Endometrium (tissue), 2 donors: ENCODE results near the gene NEAT1.
A peak's percentile ranks its signal among the peaks of the same experiment; 100 is the strongest.

ENCODE experiments used
- FAIRE-seq: peaks from 2 replicates; lab custom pipeline; 2012; peaks lifted over from hg19 to GRCh38; lab: Jason Lieb, UNC
- donor health status: control.
- donor health status: control.

NEAT1 gene

DNA sequence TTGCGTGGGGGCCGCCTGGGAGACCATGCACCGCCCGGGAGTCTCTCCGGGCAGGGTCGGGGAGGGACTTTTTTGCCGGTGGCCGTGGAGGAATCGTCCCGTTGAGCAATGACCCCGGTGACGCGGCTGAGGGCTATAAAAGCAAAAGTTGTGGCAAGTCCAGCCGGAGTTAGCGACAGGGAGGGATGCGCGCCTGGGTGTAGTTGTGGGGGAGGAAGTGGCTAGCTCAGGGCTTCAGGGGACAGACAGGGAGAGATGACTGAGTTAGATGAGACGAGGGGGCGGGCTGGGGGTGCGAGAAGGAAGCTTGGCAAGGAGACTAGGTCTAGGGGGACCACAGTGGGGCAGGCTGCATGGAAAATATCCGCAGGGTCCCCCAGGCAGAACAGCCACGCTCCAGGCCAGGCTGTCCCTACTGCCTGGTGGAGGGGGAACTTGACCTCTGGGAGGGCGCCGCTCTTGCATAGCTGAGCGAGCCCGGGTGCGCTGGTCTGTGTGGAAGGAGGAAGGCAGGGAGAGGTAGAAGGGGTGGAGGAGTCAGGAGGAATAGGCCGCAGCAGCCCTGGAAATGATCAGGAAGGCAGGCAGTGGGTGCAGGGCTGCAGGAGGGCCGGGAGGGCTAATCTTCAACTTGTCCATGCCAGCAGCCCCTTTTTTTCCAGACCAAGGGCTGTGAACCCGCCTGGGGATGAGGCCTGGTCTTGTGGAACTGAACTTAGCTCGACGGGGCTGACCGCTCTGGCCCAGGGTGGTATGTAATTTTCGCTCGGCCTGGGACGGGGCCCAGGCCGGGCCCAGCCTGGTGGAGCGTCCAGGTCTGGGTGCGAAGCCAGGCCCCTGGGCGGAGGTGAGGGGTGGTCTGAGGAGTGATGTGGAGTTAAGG, at the start of gene NEAT1:
TSS of gene NEAT1 (plus strand) at position 166 of the 883 bp plus-strand sequence.
- FAIRE-seq, result no peak

GRCh38 chr11:65373839-65374580, 48.6 kb upstream of the NEAT1 start:
- no peak for FAIRE-seq

GRCh38 chr11:65375012-65375411, 47.6 kb upstream of the NEAT1 start:
- no peak for FAIRE-seq

DNA sequence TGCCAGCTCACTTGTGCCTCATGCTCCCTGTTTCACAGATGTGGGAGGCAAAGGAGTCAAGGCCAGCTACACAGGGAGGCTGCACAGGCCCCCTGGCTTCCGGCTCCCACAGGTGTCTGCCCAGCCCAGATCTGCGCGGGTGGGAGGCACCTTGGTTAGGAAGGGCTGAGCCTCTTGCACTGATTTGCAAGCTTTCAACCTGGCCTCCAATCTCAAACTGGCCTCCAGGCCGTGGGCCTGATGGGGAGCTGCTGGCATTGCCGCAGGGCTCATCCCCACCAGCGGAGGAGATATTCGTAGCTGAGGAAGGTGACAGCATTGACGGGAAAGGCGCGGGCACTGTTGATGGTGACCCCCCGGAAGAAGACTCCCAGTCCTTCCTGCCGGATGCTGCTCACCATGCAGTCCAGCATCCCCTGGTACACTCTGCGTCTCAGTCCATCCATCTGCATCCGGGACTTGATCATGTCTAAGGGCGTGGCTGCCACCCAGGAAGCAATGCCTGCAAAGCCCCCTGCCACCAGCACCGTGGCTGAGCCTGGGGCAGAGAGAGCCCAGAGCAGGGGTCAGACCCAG, 46.4 kb upstream of the NEAT1 start:
- no peak for FAIRE-seq

DNA sequence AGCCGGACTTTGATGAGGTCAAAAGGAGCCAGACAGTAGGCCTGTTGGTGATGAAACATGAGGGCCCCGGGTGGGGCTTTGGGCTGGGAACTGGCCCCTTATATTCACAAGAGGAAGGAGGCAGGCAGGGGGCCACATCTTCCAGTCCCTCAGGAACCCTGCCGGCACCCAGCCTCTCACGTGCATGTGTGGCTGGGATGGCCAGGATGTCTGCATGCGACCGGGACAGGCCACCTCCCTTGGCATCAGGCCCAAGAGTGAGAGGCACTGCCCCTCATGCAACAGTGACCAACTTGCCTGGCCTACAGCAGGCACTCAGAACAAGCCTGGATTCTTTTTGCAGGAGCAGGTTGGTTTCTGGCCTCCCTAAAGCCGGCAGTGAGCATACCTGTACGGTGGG, 45.6 kb upstream of the NEAT1 start:
- FAIRE-seq, result no peak

- FAIRE-seq, result no peak
Observed at GRCh38 chr11:65377777-65378176, 44.8 kb upstream of the NEAT1 start.

DNA sequence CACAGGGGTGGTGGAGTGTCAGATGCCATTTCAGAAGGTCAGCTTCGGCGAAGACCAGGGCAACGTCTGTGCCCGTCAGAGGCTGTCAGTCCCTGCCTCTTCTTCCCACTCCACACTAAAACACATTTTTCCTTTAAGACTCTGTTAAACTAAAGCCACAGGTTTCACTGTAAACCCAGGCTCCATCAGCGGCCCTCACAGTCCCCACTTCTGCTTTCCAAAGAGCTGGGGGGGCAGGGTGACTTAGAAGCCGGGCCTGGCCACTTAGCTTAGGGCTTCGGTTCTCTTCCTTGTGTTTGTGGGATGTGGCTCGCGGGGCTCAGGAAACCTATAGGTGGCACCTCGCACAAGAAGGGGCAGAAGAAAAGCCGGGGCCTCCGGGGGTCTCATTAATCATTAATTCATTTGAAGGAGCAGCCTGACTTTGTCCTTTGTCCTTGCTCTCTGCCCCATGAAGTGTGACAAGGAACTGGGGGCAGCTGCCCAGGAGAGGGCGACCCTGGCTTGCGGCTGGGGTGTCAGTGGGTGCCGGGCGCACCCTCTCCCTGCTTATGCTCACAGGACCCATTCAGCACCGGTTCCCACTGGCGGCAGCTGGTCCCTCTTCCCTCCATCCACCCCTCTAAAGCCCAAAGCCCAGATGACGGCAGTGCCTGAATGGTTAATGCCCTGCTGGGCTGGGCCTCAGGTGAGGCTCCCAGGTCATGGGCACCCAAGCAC, 44.2 kb upstream of the NEAT1 start:
- no peak for FAIRE-seq

GRCh38 chr11:65378928-65379638, 43.5 kb upstream of the NEAT1 start:
- no peak for FAIRE-seq

DNA sequence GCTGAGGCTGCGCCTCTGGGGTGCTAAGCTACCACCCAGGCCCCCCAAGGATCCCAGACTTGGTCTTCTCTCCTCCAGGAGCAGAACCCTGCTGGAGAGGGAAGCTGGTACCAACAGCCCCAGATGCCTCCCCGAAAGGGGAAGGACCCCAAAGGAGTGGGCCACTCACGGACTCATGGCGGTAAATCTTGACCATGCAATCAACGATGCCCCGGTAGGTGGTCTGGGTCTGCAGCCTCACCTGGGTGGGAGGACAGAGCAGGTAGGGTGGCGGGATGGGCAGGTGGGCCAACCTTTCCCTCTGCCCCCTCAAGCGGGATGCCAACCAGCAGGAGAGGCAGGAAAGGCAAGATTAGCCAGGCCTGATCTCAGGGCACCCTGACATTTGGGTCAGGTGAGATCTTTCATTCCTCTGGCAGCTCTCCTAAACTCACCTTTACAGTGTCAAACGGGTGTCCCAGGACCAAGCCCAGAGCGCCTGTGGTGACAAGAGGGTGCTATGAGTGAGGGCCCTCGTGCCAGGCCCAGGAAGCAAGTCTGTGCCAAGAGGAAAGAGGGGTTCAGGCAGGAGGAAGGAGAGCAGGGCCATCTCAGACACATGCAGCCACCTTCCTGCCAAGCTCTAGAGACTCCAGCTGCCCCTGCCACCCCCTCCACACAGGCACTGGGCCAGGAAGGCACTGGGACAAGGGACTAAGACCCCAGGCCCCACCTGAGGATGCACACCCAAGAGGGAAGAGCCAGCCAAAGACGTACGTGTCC, 42.7 kb upstream of the NEAT1 start:
- no peak for FAIRE-seq

- no peak for FAIRE-seq
Observed at GRCh38 chr11:65380460-65381119, 42.0 kb upstream of the NEAT1 start.

DNA sequence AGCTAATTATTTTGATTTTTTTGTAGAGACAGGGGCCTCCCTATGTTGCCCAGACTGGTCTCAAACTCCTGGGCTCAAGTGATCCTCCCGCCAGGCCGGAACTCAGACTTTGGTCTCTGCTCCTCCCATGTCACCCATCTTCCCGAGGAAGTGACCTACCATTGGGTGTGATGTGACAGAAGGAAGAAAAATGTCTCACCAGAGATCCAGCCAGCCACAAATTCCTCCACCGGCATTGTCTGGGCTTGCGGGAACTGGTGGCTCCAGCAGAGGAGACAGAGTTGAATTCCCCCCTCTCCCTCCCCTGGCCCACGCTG, 40.9 kb upstream of the NEAT1 start:
- no peak for FAIRE-seq

GRCh38 chr11:65382033-65382803, 40.4 kb upstream of the NEAT1 start, which contains the start of gene SLC25A45:
Gene SLC25A45 (minus strand): TSS chr11:65382646. CDS start chr11:65381951, 695 bp downstream.
- peak; percentile 92 for FAIRE-seq

GRCh38 chr11:65382804-65383368, 39.7 kb upstream of the NEAT1 start:
- FAIRE-seq, result no peak

DNA sequence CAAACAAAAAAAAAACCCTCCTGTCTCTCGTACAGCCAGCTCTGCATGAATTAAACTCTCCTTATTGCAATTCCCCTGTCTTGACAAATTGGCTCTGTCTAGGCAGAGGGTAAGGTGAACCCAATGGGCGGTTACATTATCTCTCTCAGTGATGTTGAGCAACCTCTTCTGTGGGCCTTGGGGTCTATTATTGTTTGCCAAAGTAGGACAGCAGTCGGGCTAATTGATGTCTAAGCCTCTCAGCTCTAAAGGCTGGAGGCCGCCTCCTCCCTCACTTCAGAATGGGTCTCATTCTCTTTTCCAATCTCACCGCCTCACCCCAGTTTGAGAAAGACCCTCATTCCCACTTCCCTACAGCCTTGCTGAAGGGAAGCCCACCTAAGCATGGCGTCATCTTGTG, 38.8 kb upstream of the NEAT1 start:
- no peak for FAIRE-seq

DNA sequence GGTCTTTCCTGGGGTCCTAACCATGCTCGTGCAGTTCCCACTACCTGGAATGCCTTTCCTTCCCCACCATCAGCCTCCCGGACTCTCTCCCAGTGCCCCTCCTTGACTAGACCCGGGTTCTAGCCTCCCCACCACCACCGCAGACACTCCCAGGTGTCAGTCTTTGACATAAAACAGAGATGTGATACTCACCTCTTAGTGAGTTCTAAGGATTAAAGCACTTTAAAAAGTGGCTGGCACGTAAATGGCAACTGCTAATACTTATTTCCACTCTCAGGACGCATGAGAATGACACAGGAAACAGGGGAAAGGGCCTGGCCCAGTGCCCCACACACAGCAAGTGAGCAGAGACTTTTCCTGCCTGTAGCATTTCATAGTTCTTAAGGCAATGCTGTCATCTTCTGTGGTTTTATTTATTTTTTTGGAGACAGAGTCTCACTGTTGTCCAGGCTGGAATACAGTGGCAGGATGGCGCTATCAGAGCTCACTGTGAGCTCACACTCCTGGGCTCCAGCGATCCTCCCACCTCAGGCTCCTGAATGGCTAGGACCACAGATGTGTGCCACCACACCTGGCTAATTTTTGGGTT, 38.2 kb upstream of the NEAT1 start:
- no peak for FAIRE-seq

GRCh38 chr11:65386307-65387140, 36.1 kb upstream of the NEAT1 start, which contains the start of gene FRMD8:
Gene FRMD8 (plus strand): TSS chr11:65386637. CDS start chr11:65387037, 400 bp downstream.
- FAIRE-seq, result no peak

- no peak for FAIRE-seq
Observed at GRCh38 chr11:65388731-65389130, 33.9 kb upstream of the NEAT1 start.
